Measurements from ENCODE around the gene MBNL2. TPM values are rescaled to one million over a fixed set of nuclear protein-coding genes. Genes with fewer than 3 reads are reported as not detected.

The MBNL2 gene
- total RNA-seq, 3 donors from 2014 or later (not counting 1 experiment from before 2014, with no cell fraction given): 30.9 to 38.3 (median 33.1) TPM

DNA sequence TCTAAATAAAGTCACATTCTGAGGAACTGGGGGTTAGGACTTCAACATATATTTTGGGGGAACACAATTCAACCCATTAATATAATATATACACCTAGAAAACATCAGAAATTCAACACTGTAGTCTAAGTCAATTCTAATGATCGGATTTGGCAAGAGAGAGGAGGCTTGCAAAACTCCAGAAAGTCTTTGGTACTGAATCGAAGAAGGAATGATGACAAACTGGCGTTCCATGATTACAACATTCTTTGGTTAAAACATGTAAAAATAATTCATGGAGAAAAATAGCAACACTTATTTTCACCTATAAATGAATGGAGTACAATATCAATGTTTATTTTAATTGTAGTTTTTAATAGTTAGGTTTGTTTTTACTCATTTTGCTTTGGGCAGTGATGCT lies 62.4 kb downstream of the MBNL2 start:
- H3K9me3 ChIP-seq (ENCODE audit: control insufficient read depth, insufficient read depth, low read length): no peaks in the 10 kb centered on the region
- ATAC-seq: no peak
- H3K4me3 ChIP-seq (ENCODE audit: low read length): no peak overlapping the region
- no peaks in the 10 kb centered on the region for H3K36me3 Mint-ChIP-seq
- no peaks in the 10 kb centered on the region for H3K9me3 Mint-ChIP-seq
- no peak for TF ChIP-seq CTCF (IDR thresholded peaks at IDR 0.05)
- H3K4me1 Mint-ChIP-seq: peaks cover 59 to 68% of the 10 kb centered on the region in 2 donors
- no peaks in the 10 kb centered on the region for H3K27me3 ChIP-seq (ENCODE audit: control insufficient read depth, insufficient read depth, low read length)
- DNase-seq: no peak
- H3K36me3 ChIP-seq (ENCODE audit: control insufficient read depth, insufficient read depth, low read length): no peaks in the 10 kb centered on the region
- H3K4me1 ChIP-seq (ENCODE audit: control insufficient read depth, insufficient read depth, low read length): peaks cover 3% of the 10 kb centered on the region
- H3K27ac Mint-ChIP-seq: no peak overlapping the region
- no peaks in the 10 kb centered on the region for H3K27me3 Mint-ChIP-seq (ENCODE audit: low read depth in 2 of 2)
- no peak overlapping the region for H3K27ac ChIP-seq (ENCODE audit: low read length)
- 97% methylated on average over 3 of the region's 3 CpGs for WGBS (ENCODE audit: insufficient coverage)
- intact Hi-C loops (cut with micrococcal nuclease): no loop called here
- no peak overlapping the region for H3K4me3 Mint-ChIP-seq

GRCh38 chr13:97285221-97285955 lies 63.3 kb downstream of the MBNL2 start:
- no peak for TF ChIP-seq CTCF (IDR thresholded peaks at IDR 0.05)
- intact Hi-C loops (cut with micrococcal nuclease): no loop called here
- H3K9me3 Mint-ChIP-seq: no peaks in the 10 kb centered on the region
- H3K36me3 Mint-ChIP-seq: no peaks in the 10 kb centered on the region
- 96% methylated on average over 5 of the region's 6 CpGs for WGBS (ENCODE audit: insufficient coverage)
- H3K27ac Mint-ChIP-seq: peak overlapping the region in 1 of 2 donors; percentile 2
- peaks cover 51 to 59% of the 10 kb centered on the region in 2 donors for H3K4me1 Mint-ChIP-seq
- Histone ChIP-seq H3K4me3 (ENCODE audit: low read length) (no peak overlapping the region), H3K36me3 (ENCODE audit: control insufficient read depth, insufficient read depth, low read length) (no peaks in the 10 kb centered on the region), H3K9me3 (ENCODE audit: control insufficient read depth, insufficient read depth, low read length) (no peaks in the 10 kb centered on the region), H3K27ac (ENCODE audit: low read length) (no peak overlapping the region), H3K27me3 (ENCODE audit: control insufficient read depth, insufficient read depth, low read length) (no peaks in the 10 kb centered on the region), H3K4me1 (ENCODE audit: control insufficient read depth, insufficient read depth, low read length) (peaks cover 2% of the 10 kb centered on the region)
- H3K27me3 Mint-ChIP-seq (ENCODE audit: low read depth in 2 of 2): no peaks in the 10 kb centered on the region
- DNase-seq (no peak), ATAC-seq (no peak)
- H3K4me3 Mint-ChIP-seq: no peak overlapping the region

DNA sequence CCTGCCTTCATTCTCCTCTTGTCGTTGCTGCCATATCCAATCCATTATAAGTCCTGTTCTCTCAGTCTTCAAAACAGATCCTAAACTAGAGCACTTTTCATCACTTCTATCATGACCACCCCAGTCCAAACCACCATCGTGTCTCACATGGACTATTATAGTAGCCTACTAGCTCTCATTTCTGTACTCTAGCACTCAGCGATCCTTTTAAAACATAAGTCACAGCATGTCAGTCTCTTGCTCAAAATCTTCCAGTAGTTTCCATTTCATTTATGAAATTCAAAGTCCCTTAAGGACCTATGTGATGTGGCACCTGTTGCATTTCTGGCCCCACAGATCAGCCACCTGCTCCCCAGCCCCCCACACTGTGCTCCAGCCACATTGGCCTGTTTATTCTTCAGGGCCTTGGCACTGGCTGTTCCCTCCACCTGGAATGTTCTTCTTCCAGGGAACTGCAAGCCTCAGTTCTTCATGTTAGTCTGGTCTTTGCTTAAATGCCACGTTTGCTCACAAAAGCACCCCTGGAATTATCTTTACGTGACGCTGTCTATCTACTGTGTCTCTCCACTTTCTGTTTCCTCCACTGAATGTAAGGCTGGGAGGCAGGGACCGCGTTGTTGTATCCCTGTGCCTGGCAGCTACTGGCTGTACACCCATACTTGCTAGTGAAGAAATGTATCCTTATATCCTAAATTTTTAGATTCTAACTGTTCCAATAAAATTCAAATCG lies 64.3 kb downstream of the MBNL2 start:
- no peaks in the 10 kb centered on the region for H3K9me3 Mint-ChIP-seq
- ATAC-seq (no peak), DNase-seq (no peak)
- no peaks in the 10 kb centered on the region for H3K36me3 ChIP-seq (ENCODE audit: control insufficient read depth, insufficient read depth, low read length)
- H3K27ac ChIP-seq (ENCODE audit: low read length): no peak overlapping the region
- H3K4me1 ChIP-seq (ENCODE audit: control insufficient read depth, insufficient read depth, low read length): no peaks in the 10 kb centered on the region
- H3K36me3 Mint-ChIP-seq: no peaks in the 10 kb centered on the region
- no peaks in the 10 kb centered on the region for H3K27me3 ChIP-seq (ENCODE audit: control insufficient read depth, insufficient read depth, low read length)
- peaks cover 46 to 53% of the 10 kb centered on the region in 2 donors for H3K4me1 Mint-ChIP-seq
- intact Hi-C loops (cut with micrococcal nuclease): no loop called here
- no peak overlapping the region for H3K4me3 ChIP-seq (ENCODE audit: low read length)
- H3K27me3 Mint-ChIP-seq (ENCODE audit: low read depth in 2 of 2): no peaks in the 10 kb centered on the region
- no peaks in the 10 kb centered on the region for H3K9me3 ChIP-seq (ENCODE audit: control insufficient read depth, insufficient read depth, low read length)
- WGBS (ENCODE audit: insufficient coverage): 90% methylated on average over 9 of the region's 9 CpGs
- no peak for TF ChIP-seq CTCF (IDR thresholded peaks at IDR 0.05)
- no peak overlapping the region for H3K4me3 Mint-ChIP-seq
- H3K27ac Mint-ChIP-seq: peak overlapping the region in 1 of 2 donors; percentile 2
